HepG2 (cell line): ENCODE results near the gene DRC7. TPM values are rescaled to one million over a fixed set of nuclear protein-coding genes. Genes with fewer than 3 reads are reported as not detected.

ENCODE experiments used
- AKAP8 ChIP-seq: sonication (generic); formaldehyde crosslinking; IDR thresholded peaks from 2 replicates; pipeline ENCODE4 v1.5.1; 2020; ENCODE audit warnings: mild to moderate bottlenecking, missing genetic modification reagents
- ARID4A ChIP-seq: sonication (generic); formaldehyde crosslinking; IDR thresholded peaks from 2 replicates; pipeline ENCODE4 v1.5.0; 2020; ENCODE audit warnings: mild to moderate bottlenecking, missing genetic modification reagents, borderline replicate concordance
- CHD2 ChIP-seq: IDR thresholded peaks from 2 replicates; pipeline ENCODE4 v1.6.1; 2011; ENCODE audit warnings: low read depth, low read length, improper control_type of control experiment
- RFX5 ChIP-seq: IDR thresholded peaks from 2 replicates; pipeline ENCODE4 v1.6.1; 2011; ENCODE audit warnings: low read depth, low read length, improper control_type of control experiment
- SAFB2 ChIP-seq: sonication (generic); formaldehyde crosslinking; IDR thresholded peaks from 2 replicates; pipeline ENCODE4 v1.5.1; 2020; ENCODE audit warnings: missing genetic modification reagents, low read depth, mild to moderate bottlenecking, borderline replicate concordance
- SRSF1 ChIP-seq: fragments of 200-400 bp; formaldehyde crosslinking; optimal IDR thresholded peaks from 2 replicates; pipeline ENCODE3; 2017; ENCODE audit warnings: mild to moderate bottlenecking, low read depth, low read length, moderate library complexity
- ZBTB39 ChIP-seq: sonication (generic); formaldehyde crosslinking; IDR thresholded peaks from 2 replicates; pipeline ENCODE4 v1.5.0; 2020; ENCODE audit warnings: missing genetic modification reagents
- ZBTB40 ChIP-seq, 2 experiments: fragments of 450-650 bp in 1 of 2; sonication (generic) in 1 of 2; formaldehyde crosslinking in 1 of 2; IDR thresholded peaks; 2 replicates each; pipeline versions ENCODE4 v1.6.1 to v1.8.0; 2016 to 2022; ENCODE audit warnings: antibody characterized with exemption in 1 of 2, mild to moderate bottlenecking in 1 of 2, missing genetic modification reagents in 1 of 2
- ZNF33A ChIP-seq: sonication (generic); formaldehyde crosslinking; IDR thresholded peaks from 2 replicates; pipeline ENCODE4 v1.5.1; 2020; ENCODE audit warnings: missing genetic modification reagents, mild to moderate bottlenecking, moderate library complexity, borderline replicate concordance
- ZNF563 ChIP-seq: sonication (generic); formaldehyde crosslinking; IDR thresholded peaks from 2 replicates; pipeline ENCODE4 v1.8.0; 2022; ENCODE audit warnings: mild to moderate bottlenecking, moderate library complexity, missing genetic modification reagents
- ZNF768 ChIP-seq: sonication (generic); formaldehyde crosslinking; IDR thresholded peaks from 2 replicates; pipeline ENCODE4 v1.4.0; 2020; ENCODE audit warnings: missing genetic modification reagents
- ZNF850 ChIP-seq: sonication (generic); formaldehyde crosslinking; conservative IDR thresholded peaks from 2 replicates; pipeline ENCODE4 v1.9.0; 2021; ENCODE audit warnings: mild to moderate bottlenecking, missing genetic modification reagents
- polyA plus RNA-seq, 8 experiments: library from polyadenylated mRNA; depleted of rRNA in 3 of 8; stranded (reverse) in 7 of 8; unstranded in 1 of 8; fragments of >200 nt; fragmentation: Illumina TruSeq in 4 of 8; extraction: Trizol in 4 of 8; gene quantifications; 2 replicates each; pipeline versions ENCODE4 v1.2.1 to v1.2.3, GENCODE V29; 2011 to 2016; ENCODE audit warnings: low read depth in 4 of 8, missing spikeins in 1 of 8, mixed read lengths in 1 of 8; ENCODE audit not compliant: insufficient read depth in 1 of 8
- total RNA-seq, 5 experiments: library from RNA; depleted of rRNA; stranded (reverse); fragments of >200 nt; fragmentation: Illumina TruSeq; extraction: Trizol; gene quantifications; 2 replicates each; pipeline ENCODE4 v1.2.3, GENCODE V29; 2016; ENCODE audit warnings: low read depth in 1 of 5

Gene DRC7
- total and polyA plus RNA-seq, 2 of the 13 experiments (the other 11 are each of a cell fraction or from before 2014, with no cell fraction given) = 2.7 to 3.4 TPM

GRCh38 chr16:57734308-57734924 lies 39.8 kb downstream of the DRC7 start (continued):
- TF ChIP-seq ARID4A (CRISPR knock-in tag) (0 out of 2 replicates have a peak, but pooled peaks have one; percentile 29), ZBTB40 (IDR thresholded peaks at IDR 0.05) (no peak), ZBTB40 (CRISPR knock-in tag; IDR thresholded peaks at IDR 0.05) (peak; percentile 71; the same call in 1 of the 2 replicates), ZNF33A (CRISPR knock-in tag) (no peak), CHD2 (0 out of 2 replicates have a peak, but pooled peaks have one; percentile 51), SRSF1 (no peak), ZNF768 (CRISPR knock-in tag) (peak; percentile 61; the same call in 1 of the 2 replicates), ZBTB39 (CRISPR knock-in tag) (no peak), SAFB2 (CRISPR knock-in tag) (no peak), RFX5 (no peak), ZNF563 (CRISPR knock-in tag) (no peak; the same call in 1 of the 2 replicates), ZNF850 (CRISPR knock-in tag) (no peak), AKAP8 (CRISPR knock-in tag) (no peak; the same call in 1 of the 2 replicates)
